PC-3 (cell line): ENCODE measurements around the gene RRP9. TPM values are rescaled to one million over a fixed set of nuclear protein-coding genes. Genes with fewer than 3 reads are reported as not detected.

Experiments
- ATAC-seq: fragments of 200-7000 bp; cut with Tn5 transposase; 2 replicates; pipeline ENCODE4 v1.9.1; 2020; ENCODE audit warnings: mild to moderate bottlenecking, moderate library complexity
- BruUV-seq: library from RNA; stranded (reverse); fragments of 400-500 nt; replicated peaks from 2 replicates; lab custom pipeline; 2021; lab: Mats Ljungman, UMichigan
- CTCF ChIA-PET: fragments of 300-600 bp; sonication (Branson Sonifier 250); formaldehyde crosslinking; loops from one replicate; lab custom pipeline; 2022; ENCODE audit warnings: antibody characterized with exemption; lab: Charles Lee
- POLR2A ChIA-PET: fragments of 300-600 bp; sonication (Branson Sonifier 250); formaldehyde crosslinking; loops from one replicate; lab custom pipeline; 2022; ENCODE audit warnings: antibody characterized with exemption; ENCODE audit not compliant: unreplicated experiment; lab: Charles Lee
- DNase-seq: peaks from one replicate; pipeline ENCODE4 v3.0.0-alpha.2; 2015
- H2AFZ ChIP-seq: fragments of 300-600 bp; sonication (generic); 2 replicates; pipeline ENCODE4 v1.6.0; 2016; ENCODE audit warnings: antibody characterized with exemption, low read length
- H3F3A ChIP-seq: fragments of 300-600 bp; sonication (generic); one replicate; pipeline ENCODE4 v1.6.0; 2017; ENCODE audit warnings: antibody characterized with exemption, low read length, control low read depth, mild to moderate bottlenecking; ENCODE audit not compliant: unreplicated experiment
- H3K27ac ChIP-seq: fragments of 300-600 bp; sonication (generic); 2 replicates; pipeline ENCODE4 v1.5.1; 2016; ENCODE audit warnings: mild to moderate bottlenecking, low read length
- H3K27me3 ChIP-seq: fragments of 300-600 bp; sonication (generic); 2 replicates; pipeline ENCODE4 v1.6.1; 2016; ENCODE audit warnings: low read length, mixed read lengths
- H3K36me3 ChIP-seq: fragments of 300-600 bp; sonication (generic); 2 replicates; pipeline ENCODE4 v1.6.1; 2016; ENCODE audit warnings: low read depth, mixed run types, low read length, mixed read lengths
- H3K4me1 ChIP-seq: fragments of 300-600 bp; sonication (generic); 2 replicates; pipeline ENCODE4 v1.5.1; 2016; ENCODE audit warnings: low read length; ENCODE audit not compliant: insufficient read depth
- H3K4me2 ChIP-seq: fragments of 300-600 bp; sonication (generic); 2 replicates; pipeline ENCODE4 v1.6.0; 2016; ENCODE audit warnings: low read length
- H3K4me3 ChIP-seq: fragments of 300-600 bp; sonication (generic); 2 replicates; pipeline ENCODE4 v1.5.1; 2016; ENCODE audit warnings: mild to moderate bottlenecking, low read length, mixed read lengths
- H3K79me2 ChIP-seq: fragments of 300-600 bp; sonication (generic); 2 replicates; pipeline ENCODE4 v1.6.1; 2017; ENCODE audit warnings: low read length, mixed read lengths
- H3K9ac ChIP-seq: fragments of 300-600 bp; sonication (generic); 2 replicates; pipeline ENCODE4 v1.6.0; 2016; ENCODE audit warnings: mild to moderate bottlenecking, low read length
- H3K9me2 ChIP-seq: fragments of 300-600 bp; sonication (generic); replicated peaks from 2 replicates; pipeline ENCODE4 v1.6.1; 2016; ENCODE audit warnings: mixed run types, low read length, mixed read lengths
- H3K9me3 ChIP-seq: fragments of 300-600 bp; sonication (generic); 2 replicates; pipeline ENCODE4 v1.6.1; 2016; ENCODE audit warnings: low read length, mixed read lengths
- H4K20me1 ChIP-seq: fragments of 300-600 bp; sonication (generic); 2 replicates; pipeline ENCODE4 v1.6.1; 2016; ENCODE audit warnings: low read length, mixed read lengths
- CTCF ChIP-seq: fragments of 300-600 bp; sonication (generic); conservative IDR thresholded peaks from 2 replicates; pipeline ENCODE4 v1.5.1; 2017; ENCODE audit warnings: antibody characterized with exemption, low read depth, mild to moderate bottlenecking, low read length
- EZH2 ChIP-seq: fragments of 300-600 bp; sonication (generic); IDR thresholded peaks from one replicate; pipeline ENCODE4 v1.6.1; 2017; ENCODE audit warnings: antibody characterized with exemption, mild to moderate bottlenecking, low read length; ENCODE audit not compliant: unreplicated experiment
- EZH2phosphoT487 ChIP-seq: fragments of 300-600 bp; sonication (generic); IDR thresholded peaks from 2 replicates; pipeline ENCODE4 v1.6.1; 2018; ENCODE audit warnings: mild to moderate bottlenecking, antibody characterized with exemption, low read length, borderline replicate concordance
- intact Hi-C: fragments of 100-400 bp; cut with micrococcal nuclease; formaldehyde crosslinking; loops from 2 replicates; pipeline ENCODE4 v1.9.0; 2023
- total RNA-seq: library from RNA; depleted of rRNA; stranded (reverse); fragments of >200 nt; gene quantifications from 2 replicates; pipeline ENCODE4 v1.2.3, GENCODE V29; 2014

RRP9 gene
- total RNA-seq, 1 experiment from 2014 or later, result 95.0 TPM

GRCh38 chr3:51968883-51969678 lies 27.4 kb upstream of the RRP9 start:
- DNase-seq (no peak), ATAC-seq (no peak)
- Histone ChIP-seq H3K9ac (no peak overlapping the region), H3K9me3 (no peaks in the 10 kb centered on the region), H4K20me1 (no peaks in the 10 kb centered on the region), H2AFZ (no peak overlapping the region), H3K9me2 (no peaks in the 10 kb centered on the region), H3F3A (no peaks in the 10 kb centered on the region), H3K36me3 (no peaks in the 10 kb centered on the region), H3K4me2 (no peak overlapping the region), H3K4me1 (peaks cover 22% of the 10 kb centered on the region), H3K4me3 (no peak overlapping the region), H3K79me2 (peaks cover 34% of the 10 kb centered on the region), H3K27ac (no peak overlapping the region), H3K27me3 (no peaks in the 10 kb centered on the region)
- TF ChIP-seq EZH2phosphoT487 (no peak), EZH2 (no peak), CTCF (no peak)
- CTCF ChIA-PET, result interaction anchor here (0.7 to 1.1 kb wide), 2 partner anchors 14 to 28 kb away, joined by 3 read pairs; partner anchors contain the start of genes ACY1 and RRP9
- intact Hi-C loops, result no loop called here
- no TSS peak for BruUV-seq
- POLR2A ChIA-PET, result no interaction called here

GRCh38 chr3:51968170-51968775 lies 26.6 kb upstream of the RRP9 start:
- POLR2A ChIA-PET, result interaction anchor here (0.5 to 0.6 kb wide), 2 partner anchors 18 to 236 kb away, joined by 3 read pairs; no protein-coding TSS in a partner anchor
- Histone ChIP-seq H3K4me1 (peaks cover 16% of the 10 kb centered on the region), H3K4me2 (peak overlapping the region; percentile 100), H3K36me3 (no peaks in the 10 kb centered on the region), H3K27me3 (no peaks in the 10 kb centered on the region), H3K79me2 (peaks cover 27% of the 10 kb centered on the region), H3K9me2 (no peaks in the 10 kb centered on the region), H2AFZ (peak overlapping the region; percentile 64; the same call in 1 of the 2 replicates), H3F3A (no peaks in the 10 kb centered on the region), H4K20me1 (no peaks in the 10 kb centered on the region), H3K4me3 (peak overlapping the region; percentile 81), H3K9me3 (no peaks in the 10 kb centered on the region), H3K9ac (peak overlapping the region; percentile 62; the same call in 1 of the 2 replicates), H3K27ac (no peak overlapping the region)
- TF ChIP-seq CTCF (no peak), EZH2 (no peak), EZH2phosphoT487 (no peak)
- intact Hi-C loops, result no loop called here
- peak; percentile 6 for ATAC-seq
- DNase-seq, result no peak
- CTCF ChIA-PET, result interaction anchor here (0.6 kb wide), 1 partner anchor 84 kb away, joined by 4 read pairs; no protein-coding TSS in a partner anchor
- no TSS peak for BruUV-seq
